Measurements from ENCODE around the gene ASCL4. TPM values are rescaled to one million over a fixed set of nuclear protein-coding genes. Genes with fewer than 3 reads are reported as not detected.

The ASCL4 gene
- total RNA-seq, 4 donors from 2014 or later = not detected

GRCh38 chr12:107761502-107761904, 13.0 kb upstream of the ASCL4 start:
- no peaks in the 10 kb centered on the region for H3K27me3 ChIP-seq
- H3K27ac ChIP-seq = peak overlapping the region; percentile 36 to 73 (median 60)
- peaks cover 0 to 10% of the 10 kb centered on the region in 2 donors for H3K36me3 ChIP-seq
- H3K9me3 ChIP-seq = no peaks in the 10 kb centered on the region
- ATAC-seq = peak in 1 of 2 donors; percentile 17
- in situ Hi-C loops (cut with MboI; ENCODE audit: low sequenced_read_pairs in 4 of 4) (no loop called here), intact Hi-C loops (cut with DNase I; ENCODE audit: low total_unique reads) (loop anchor here (1.0 to 5.0 kb wide), 2 partner anchors 76 to 751 kb away; partner anchors contain the start of gene PWP1)
- DNase-seq = no peak
- TF ChIP-seq, protein P1, sequence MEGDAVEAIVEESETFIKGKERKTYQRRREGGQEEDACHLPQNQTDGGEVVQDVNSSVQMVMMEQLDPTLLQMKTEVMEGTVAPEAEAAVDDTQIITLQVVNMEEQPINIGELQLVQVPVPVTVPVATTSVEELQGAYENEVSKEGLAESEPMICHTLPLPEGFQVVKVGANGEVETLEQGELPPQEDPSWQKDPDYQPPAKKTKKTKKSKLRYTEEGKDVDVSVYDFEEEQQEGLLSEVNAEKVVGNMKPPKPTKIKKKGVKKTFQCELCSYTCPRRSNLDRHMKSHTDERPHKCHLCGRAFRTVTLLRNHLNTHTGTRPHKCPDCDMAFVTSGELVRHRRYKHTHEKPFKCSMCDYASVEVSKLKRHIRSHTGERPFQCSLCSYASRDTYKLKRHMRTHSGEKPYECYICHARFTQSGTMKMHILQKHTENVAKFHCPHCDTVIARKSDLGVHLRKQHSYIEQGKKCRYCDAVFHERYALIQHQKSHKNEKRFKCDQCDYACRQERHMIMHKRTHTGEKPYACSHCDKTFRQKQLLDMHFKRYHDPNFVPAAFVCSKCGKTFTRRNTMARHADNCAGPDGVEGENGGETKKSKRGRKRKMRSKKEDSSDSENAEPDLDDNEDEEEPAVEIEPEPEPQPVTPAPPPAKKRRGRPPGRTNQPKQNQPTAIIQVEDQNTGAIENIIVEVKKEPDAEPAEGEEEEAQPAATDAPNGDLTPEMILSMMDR (IDR thresholded peaks at IDR 0.05 in 4 of 5, conservative IDR thresholded peaks at IDR 0.05 in 1 of 5) = no peak
- TF ChIP-seq POLR2A (IDR thresholded peaks at IDR 0.05) = no peak
- peaks cover 26 to 30% of the 10 kb centered on the region in 2 donors for H3K4me1 ChIP-seq
- H3K4me3 ChIP-seq = peak overlapping the region; percentile 73 to 90 (median 82)

GRCh38 chr12:107762874-107763273, 11.6 kb upstream of the ASCL4 start:
- in situ Hi-C loops (cut with MboI; ENCODE audit: low sequenced_read_pairs in 4 of 4) (no loop called here), intact Hi-C loops (cut with DNase I; ENCODE audit: low total_unique reads) (loop anchor here (5.0 kb wide), 1 partner anchor 749 kb away; no protein-coding TSS in a partner anchor)
- Histone ChIP-seq H3K36me3 (no peaks in the 10 kb centered on the region), H3K4me3 (no peak overlapping the region), H3K4me1 (peaks cover 26% of the 10 kb centered on the region in 2 donors), H3K27ac (no peak overlapping the region), H3K27me3 (no peaks in the 10 kb centered on the region), H3K9me3 (no peaks in the 10 kb centered on the region)
- DNase-seq (no peak), ATAC-seq (no peak)
- TF ChIP-seq POLR2A (IDR thresholded peaks at IDR 0.05) = no peak
- TF ChIP-seq, protein P1 (IDR thresholded peaks at IDR 0.05 in 4 of 5, conservative IDR thresholded peaks at IDR 0.05 in 1 of 5) = no peak

DNA sequence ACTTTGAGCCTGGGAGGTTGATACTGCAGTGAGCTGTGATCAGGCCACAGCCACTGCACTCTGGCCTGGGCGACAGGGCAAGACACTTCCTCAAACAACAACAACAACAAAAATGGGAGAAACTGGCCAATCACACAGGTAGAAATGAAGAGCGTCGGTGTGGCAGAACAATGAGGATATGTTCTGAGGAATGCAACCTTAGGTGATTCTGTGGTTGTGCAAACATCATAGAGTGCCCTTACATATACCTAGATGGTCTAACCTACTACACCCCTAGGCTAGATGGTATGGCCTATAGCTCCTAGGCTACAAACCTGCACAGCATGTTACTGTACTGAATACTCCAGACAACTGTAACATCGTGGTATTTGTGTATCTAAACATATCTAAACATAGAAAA, 9.9 kb upstream of the ASCL4 start:
- intact Hi-C loops (cut with DNase I; ENCODE audit: low total_unique reads) = loop anchor here (5.0 kb wide), 1 partner anchor 748 kb away; no protein-coding TSS in a partner anchor
- in situ Hi-C loops (cut with MboI; ENCODE audit: low sequenced_read_pairs in 4 of 4) = no loop called here

GRCh38 chr12:107765316-107765715, 9.2 kb upstream of the ASCL4 start:
- H3K4me1 ChIP-seq = peaks cover 4 to 5% of the 10 kb centered on the region in 2 donors
- ATAC-seq (no peak), DNase-seq (no peak)
- TF ChIP-seq, protein P1 (IDR thresholded peaks at IDR 0.05 in 4 of 5, conservative IDR thresholded peaks at IDR 0.05 in 1 of 5) = no peak
- TF ChIP-seq POLR2A (IDR thresholded peaks at IDR 0.05) = no peak
- intact Hi-C loops (cut with DNase I; ENCODE audit: low total_unique reads) (no loop called here), in situ Hi-C loops (cut with MboI; ENCODE audit: low sequenced_read_pairs in 4 of 4) (no loop called here)
- no peaks in the 10 kb centered on the region for H3K9me3 ChIP-seq
- H3K4me3 ChIP-seq = no peak overlapping the region
- no peaks in the 10 kb centered on the region for H3K27me3 ChIP-seq
- H3K36me3 ChIP-seq = no peaks in the 10 kb centered on the region
- H3K27ac ChIP-seq = no peak overlapping the region

More for the DNA sequence above, 9.9 kb upstream of the ASCL4 start:
- ATAC-seq (no peak), DNase-seq (no peak)
- Histone ChIP-seq H3K27ac (no peak overlapping the region), H3K36me3 (no peaks in the 10 kb centered on the region), H3K27me3 (no peaks in the 10 kb centered on the region), H3K4me3 (no peak overlapping the region), H3K9me3 (no peaks in the 10 kb centered on the region), H3K4me1 (peaks cover 11 to 12% of the 10 kb centered on the region in 2 donors)
- TF ChIP-seq, protein P1 (IDR thresholded peaks at IDR 0.05 in 4 of 5, conservative IDR thresholded peaks at IDR 0.05 in 1 of 5) = no peak
- no peak for TF ChIP-seq POLR2A (IDR thresholded peaks at IDR 0.05)

- H3K9me3 ChIP-seq = no peaks in the 10 kb centered on the region
- H3K36me3 ChIP-seq = no peaks in the 10 kb centered on the region
- no peaks in the 10 kb centered on the region for H3K4me1 ChIP-seq
- DNase-seq (no peak), ATAC-seq (no peak)
- H3K27ac ChIP-seq = no peak overlapping the region
- in situ Hi-C loops (cut with MboI; ENCODE audit: low sequenced_read_pairs in 4 of 4) = no loop called here
- H3K27me3 ChIP-seq = peaks cover 0 to 4% (median 0%) of the 10 kb centered on the region in 3 donors
- H3K4me3 ChIP-seq = no peak overlapping the region
- no peak for TF ChIP-seq POLR2A (IDR thresholded peaks at IDR 0.05)
- TF ChIP-seq, protein P1 (IDR thresholded peaks at IDR 0.05 in 4 of 5, conservative IDR thresholded peaks at IDR 0.05 in 1 of 5) = no peak
- intact Hi-C loops (cut with DNase I; ENCODE audit: low total_unique reads) = no loop called here
Observed at GRCh38 chr12:107767466-107767865, 7.0 kb upstream of the ASCL4 start.
